KMS-11 (cell line): ENCODE measurements around the gene DIP2C.
"Not testable (repeated sequence)": the region's sequence is repeated elsewhere in the genome, so short reads cannot be mapped to it uniquely, and the experiment has no call there.

ENCODE experiments used
- H2AFZ ChIP-seq: fragments of 200-600 bp; sonication (generic); 2 replicates; pipeline ENCODE4 v1.6.1; 2016; ENCODE audit warnings: antibody characterized with exemption, mixed run types, low read depth
- H3K27ac ChIP-seq: fragments of 200-600 bp; sonication (generic); 2 replicates; pipeline ENCODE4 v1.6.1; 2016; ENCODE audit warnings: mild to moderate bottlenecking, mixed run types
- H3K27me3 ChIP-seq: fragments of 200-600 bp; sonication (generic); 2 replicates; pipeline ENCODE4 v1.6.1; 2017; ENCODE audit warnings: mild to moderate bottlenecking, low read depth, mixed run types, moderate library complexity; ENCODE audit not compliant: insufficient read depth
- H3K36me3 ChIP-seq: fragments of 200-600 bp; sonication (generic); 2 replicates; pipeline ENCODE4 v1.6.1; 2017; ENCODE audit warnings: mild to moderate bottlenecking, mixed run types; ENCODE audit not compliant: insufficient read depth
- H3K4me1 ChIP-seq: fragments of 200-600 bp; sonication (generic); 2 replicates; pipeline ENCODE4 v1.6.1; 2016; ENCODE audit warnings: mild to moderate bottlenecking, low read depth, mixed run types; ENCODE audit not compliant: poor library complexity, severe bottlenecking
- H3K4me2 ChIP-seq: fragments of 200-600 bp; sonication (generic); 2 replicates; pipeline ENCODE4 v1.7.0; 2016; ENCODE audit warnings: mild to moderate bottlenecking, mixed run types
- H3K4me3 ChIP-seq: fragments of 200-600 bp; sonication (generic); IDR thresholded peaks from 2 replicates; pipeline ENCODE4 v1.6.1; 2017; ENCODE audit warnings: low read depth, low read length, mixed read lengths; ENCODE audit not compliant: insufficient read depth
- H3K79me2 ChIP-seq: fragments of 200-600 bp; sonication (generic); 2 replicates; pipeline ENCODE4 v1.6.1; 2016; ENCODE audit warnings: low read depth, mixed run types; ENCODE audit not compliant: insufficient read depth
- H3K9ac ChIP-seq: fragments of 200-600 bp; sonication (generic); 2 replicates; pipeline ENCODE4 v1.6.1; 2016; ENCODE audit warnings: mild to moderate bottlenecking, mixed run types
- H4K20me1 ChIP-seq: fragments of 200-600 bp; sonication (generic); 2 replicates; pipeline ENCODE4 v1.6.1; 2016; ENCODE audit warnings: mild to moderate bottlenecking, mixed run types; ENCODE audit not compliant: insufficient read depth
- TF ChIP-seq, protein P1 (sequence below): fragments of 200-600 bp; sonication (generic); conservative IDR thresholded peaks from 2 replicates; pipeline ENCODE4 v1.6.1; 2017; ENCODE audit warnings: low read depth, mild to moderate bottlenecking, antibody characterized with exemption, low read length, moderate library complexity, mixed read lengths

Gene DIP2C

GRCh38 chr10:306675-307185 lies 382.7 kb downstream of the DIP2C start:
- no peak overlapping the region for H3K27ac ChIP-seq
- H3K27me3 ChIP-seq, result no peaks in the 10 kb centered on the region
- H2AFZ ChIP-seq, result no peak overlapping the region
- no peaks in the 10 kb centered on the region for H4K20me1 ChIP-seq
- no peak overlapping the region for H3K4me3 ChIP-seq
- no peak overlapping the region for H3K9ac ChIP-seq
- H3K4me1 ChIP-seq, result no peaks in the 10 kb centered on the region
- H3K36me3 ChIP-seq, result no peaks in the 10 kb centered on the region
- no peaks in the 10 kb centered on the region for H3K79me2 ChIP-seq
- no peak overlapping the region for H3K4me2 ChIP-seq
- TF ChIP-seq, protein P1, sequence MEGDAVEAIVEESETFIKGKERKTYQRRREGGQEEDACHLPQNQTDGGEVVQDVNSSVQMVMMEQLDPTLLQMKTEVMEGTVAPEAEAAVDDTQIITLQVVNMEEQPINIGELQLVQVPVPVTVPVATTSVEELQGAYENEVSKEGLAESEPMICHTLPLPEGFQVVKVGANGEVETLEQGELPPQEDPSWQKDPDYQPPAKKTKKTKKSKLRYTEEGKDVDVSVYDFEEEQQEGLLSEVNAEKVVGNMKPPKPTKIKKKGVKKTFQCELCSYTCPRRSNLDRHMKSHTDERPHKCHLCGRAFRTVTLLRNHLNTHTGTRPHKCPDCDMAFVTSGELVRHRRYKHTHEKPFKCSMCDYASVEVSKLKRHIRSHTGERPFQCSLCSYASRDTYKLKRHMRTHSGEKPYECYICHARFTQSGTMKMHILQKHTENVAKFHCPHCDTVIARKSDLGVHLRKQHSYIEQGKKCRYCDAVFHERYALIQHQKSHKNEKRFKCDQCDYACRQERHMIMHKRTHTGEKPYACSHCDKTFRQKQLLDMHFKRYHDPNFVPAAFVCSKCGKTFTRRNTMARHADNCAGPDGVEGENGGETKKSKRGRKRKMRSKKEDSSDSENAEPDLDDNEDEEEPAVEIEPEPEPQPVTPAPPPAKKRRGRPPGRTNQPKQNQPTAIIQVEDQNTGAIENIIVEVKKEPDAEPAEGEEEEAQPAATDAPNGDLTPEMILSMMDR, result no peak

DNA sequence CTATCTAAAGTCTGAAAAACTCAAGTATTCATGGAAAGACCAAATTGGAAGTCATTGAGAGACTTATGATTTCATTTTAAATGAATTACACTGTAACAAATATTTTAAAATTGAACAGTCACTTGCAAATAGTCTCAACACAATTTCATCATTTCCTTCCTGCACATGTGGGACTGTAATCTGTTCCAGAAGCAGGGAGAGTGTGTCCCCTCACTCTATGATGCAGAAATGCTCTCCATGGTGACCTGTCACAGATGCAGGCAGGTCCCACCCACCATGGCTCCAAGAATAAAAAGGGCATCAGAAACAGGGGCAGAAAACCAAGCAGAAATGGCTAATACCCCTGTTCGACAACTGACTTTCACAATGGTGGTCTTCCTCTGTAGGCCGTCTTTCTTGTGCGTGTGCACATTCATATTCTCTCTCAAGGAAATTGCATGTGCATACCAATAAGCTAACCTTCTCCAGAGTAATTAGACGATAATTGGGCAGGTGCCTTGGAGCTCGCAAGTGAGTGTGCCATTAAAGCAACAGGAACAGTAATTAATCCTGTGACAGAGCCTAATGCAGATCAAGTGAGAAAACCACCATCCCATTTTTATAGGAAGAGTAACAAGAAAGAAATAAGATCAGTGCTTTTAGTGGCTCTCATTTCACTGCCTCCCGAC lies 383.3 kb downstream of the DIP2C start:
- no peak overlapping the region for H2AFZ ChIP-seq
- no peak overlapping the region for H3K4me2 ChIP-seq
- H3K4me3 ChIP-seq, result no peak overlapping the region
- H4K20me1 ChIP-seq, result no peaks in the 10 kb centered on the region
- no peak overlapping the region for H3K27ac ChIP-seq
- no peaks in the 10 kb centered on the region for H3K4me1 ChIP-seq
- no peaks in the 10 kb centered on the region for H3K79me2 ChIP-seq
- no peak overlapping the region for H3K9ac ChIP-seq
- H3K36me3 ChIP-seq, result no peaks in the 10 kb centered on the region
- TF ChIP-seq, protein P1, result no peak
- H3K27me3 ChIP-seq, result no peaks in the 10 kb centered on the region

DNA sequence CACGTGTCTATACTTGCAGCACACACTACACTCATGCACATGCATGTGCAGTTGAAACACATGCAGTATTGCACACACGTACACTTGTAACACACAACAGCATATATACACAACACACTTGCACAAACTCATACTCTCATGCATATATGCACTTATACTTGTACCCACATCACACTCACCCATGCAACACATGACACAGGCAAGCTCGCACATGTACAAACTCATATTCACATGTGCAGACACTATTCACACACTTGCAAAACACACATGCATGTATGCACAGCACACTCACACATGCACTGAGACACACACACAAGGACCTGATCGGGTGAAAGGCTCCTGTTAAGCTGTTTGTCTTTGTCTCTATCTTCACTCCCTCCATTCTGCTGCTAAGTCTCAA lies 384.4 kb downstream of the DIP2C start:
- Histone ChIP-seq H3K9ac (no peak overlapping the region), H3K27me3 (no peaks in the 10 kb centered on the region), H3K4me2 (no peak overlapping the region), H3K79me2 (no peaks in the 10 kb centered on the region), H3K4me3 (no peak overlapping the region), H2AFZ (no peak overlapping the region), H4K20me1 (no peaks in the 10 kb centered on the region), H3K4me1 (no peaks in the 10 kb centered on the region), H3K27ac (no peak overlapping the region), H3K36me3 (no peaks in the 10 kb centered on the region)
- TF ChIP-seq, protein P1, result no peak

DNA sequence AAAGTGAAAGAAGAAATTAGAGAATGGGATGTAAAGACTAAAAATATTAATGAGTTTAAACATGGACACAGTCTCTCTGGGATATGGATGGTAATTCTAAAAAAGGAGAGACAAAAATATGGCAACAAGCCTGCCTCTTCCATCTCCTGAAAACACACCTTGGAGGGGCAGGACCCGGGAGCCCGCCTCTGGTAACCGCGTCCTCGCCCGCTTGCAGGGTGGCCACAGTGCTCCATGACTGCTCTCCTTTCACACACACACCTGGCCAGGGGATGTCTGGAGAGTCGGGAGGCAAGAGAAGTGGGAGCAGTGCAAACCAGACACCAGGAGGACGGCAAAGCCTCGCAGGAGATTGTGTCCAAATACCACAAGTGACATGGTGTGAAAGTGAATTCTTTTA lies 387.9 kb downstream of the DIP2C start:
- Histone ChIP-seq H3K9ac (no peak overlapping the region), H3K27ac (no peak overlapping the region), H3K79me2 (no peaks in the 10 kb centered on the region), H3K4me1 (no peaks in the 10 kb centered on the region), H2AFZ (no peak overlapping the region), H3K36me3 (no peaks in the 10 kb centered on the region), H3K4me2 (no peak overlapping the region), H4K20me1 (no peaks in the 10 kb centered on the region), H3K4me3 (no peak overlapping the region), H3K27me3 (no peaks in the 10 kb centered on the region)
- TF ChIP-seq, protein P1, result no peak

GRCh38 chr10:300580-300979 lies 388.9 kb downstream of the DIP2C start:
- H3K4me3 ChIP-seq, H3K36me3 ChIP-seq, H2AFZ ChIP-seq, H4K20me1 ChIP-seq, H3K27me3 ChIP-seq, H3K27ac ChIP-seq, H3K79me2 ChIP-seq, H3K9ac ChIP-seq, H3K4me1 ChIP-seq, H3K4me2 ChIP-seq: not testable (repeated sequence)
